HepG2 (cell line): ENCODE results near the gene ACSS2. TPM values are rescaled to one million over a fixed set of nuclear protein-coding genes. Genes with fewer than 3 reads are reported as not detected.

Experiments
- BORCS8-MEF2B ChIP-seq: sonication (generic); formaldehyde crosslinking; IDR thresholded peaks from 2 replicates; pipeline ENCODE4 v1.8.0; 2022; ENCODE audit warnings: mild to moderate bottlenecking, missing genetic modification reagents
- CHD4 ChIP-seq: fragments of 200-600 bp; sonication (generic); IDR thresholded peaks from 2 replicates; pipeline ENCODE4 v1.7.0; 2017; ENCODE audit warnings: mild to moderate bottlenecking, low read length, borderline replicate concordance
- DMAP1 ChIP-seq: IDR thresholded peaks from 2 replicates; pipeline ENCODE4 v1.6.1; 2016
- EED ChIP-seq: sonication (generic); formaldehyde crosslinking; IDR thresholded peaks from 2 replicates; pipeline ENCODE4 v1.5.0; 2020; ENCODE audit warnings: mild to moderate bottlenecking, missing genetic modification reagents
- HDAC6 ChIP-seq: fragments of 200-600 bp; sonication (generic); IDR thresholded peaks from 2 replicates; pipeline ENCODE4 v1.7.0; 2017; ENCODE audit warnings: mild to moderate bottlenecking, antibody characterized with exemption, low read length, low read depth
- HES4 ChIP-seq: sonication (generic); formaldehyde crosslinking; IDR thresholded peaks from 2 replicates; pipeline ENCODE4 v1.9.0; 2021; ENCODE audit warnings: mild to moderate bottlenecking, missing genetic modification reagents, borderline replicate concordance
- MBD4 ChIP-seq: IDR thresholded peaks from 2 replicates; pipeline ENCODE4 v1.6.1; 2012; ENCODE audit warnings: low read length, inconsistent platforms, borderline replicate concordance
- NKX3-1 ChIP-seq: sonication (generic); formaldehyde crosslinking; IDR thresholded peaks from 2 replicates; pipeline ENCODE4 v1.5.0; 2020; ENCODE audit warnings: missing genetic modification reagents
- PITX1 ChIP-seq: sonication (generic); formaldehyde crosslinking; IDR thresholded peaks from 2 replicates; pipeline ENCODE4 v1.5.1; 2020; ENCODE audit warnings: mild to moderate bottlenecking, missing genetic modification reagents
- RORA ChIP-seq: sonication (generic); formaldehyde crosslinking; IDR thresholded peaks from 2 replicates; pipeline ENCODE4 v1.5.0; 2020; ENCODE audit warnings: mild to moderate bottlenecking, missing genetic modification reagents, moderate library complexity
- SAFB2 ChIP-seq: sonication (generic); formaldehyde crosslinking; IDR thresholded peaks from 2 replicates; pipeline ENCODE4 v1.5.1; 2020; ENCODE audit warnings: missing genetic modification reagents, low read depth, mild to moderate bottlenecking, borderline replicate concordance
- SALL1 ChIP-seq: sonication (generic); formaldehyde crosslinking; IDR thresholded peaks from 2 replicates; pipeline ENCODE4 v1.8.0; 2022; ENCODE audit warnings: mild to moderate bottlenecking, missing genetic modification reagents
- SATB2 ChIP-seq: sonication (generic); formaldehyde crosslinking; IDR thresholded peaks from 2 replicates; pipeline ENCODE4 v1.5.0; 2020; ENCODE audit warnings: missing genetic modification reagents
- STAG1 ChIP-seq: sonication (generic); formaldehyde crosslinking; IDR thresholded peaks from 2 replicates; pipeline ENCODE4 v1.4.0; 2020; ENCODE audit warnings: missing genetic modification reagents
- YEATS4 ChIP-seq: sonication (generic); formaldehyde crosslinking; IDR thresholded peaks from 2 replicates; pipeline ENCODE4 v1.4.0; 2020; ENCODE audit warnings: missing genetic modification reagents, borderline replicate concordance
- ZNF33A ChIP-seq: sonication (generic); formaldehyde crosslinking; IDR thresholded peaks from 2 replicates; pipeline ENCODE4 v1.5.1; 2020; ENCODE audit warnings: missing genetic modification reagents, mild to moderate bottlenecking, moderate library complexity, borderline replicate concordance
- ZNF510 ChIP-seq: sonication (generic); formaldehyde crosslinking; IDR thresholded peaks from 2 replicates; pipeline ENCODE4 v1.4.0; 2020; ENCODE audit warnings: low read depth, mild to moderate bottlenecking, missing genetic modification reagents
- ZNF615 ChIP-seq: sonication (generic); formaldehyde crosslinking; IDR thresholded peaks from 2 replicates; pipeline ENCODE4 v1.5.0; 2020; ENCODE audit warnings: mild to moderate bottlenecking, missing genetic modification reagents, borderline replicate concordance
- ZNF768 ChIP-seq: sonication (generic); formaldehyde crosslinking; IDR thresholded peaks from 2 replicates; pipeline ENCODE4 v1.4.0; 2020; ENCODE audit warnings: missing genetic modification reagents
- ZNF777 ChIP-seq: sonication (generic); formaldehyde crosslinking; IDR thresholded peaks from 2 replicates; pipeline ENCODE4 v1.4.0; 2020; ENCODE audit warnings: missing genetic modification reagents
- polyA plus RNA-seq, 8 experiments: library from polyadenylated mRNA; depleted of rRNA in 3 of 8; stranded (reverse) in 7 of 8; unstranded in 1 of 8; fragments of >200 nt; fragmentation: Illumina TruSeq in 4 of 8; extraction: Trizol in 4 of 8; gene quantifications; 2 replicates each; pipeline versions ENCODE4 v1.2.1 to v1.2.3, GENCODE V29; 2011 to 2016; ENCODE audit warnings: low read depth in 4 of 8, missing spikeins in 1 of 8, mixed read lengths in 1 of 8; ENCODE audit not compliant: insufficient read depth in 1 of 8
- total RNA-seq, 5 experiments: library from RNA; depleted of rRNA; stranded (reverse); fragments of >200 nt; fragmentation: Illumina TruSeq; extraction: Trizol; gene quantifications; 2 replicates each; pipeline ENCODE4 v1.2.3, GENCODE V29; 2016; ENCODE audit warnings: low read depth in 1 of 5
- TF ChIP-seq, protein P1 (sequence below): sonication (generic); formaldehyde crosslinking; IDR thresholded peaks from one replicate; pipeline ENCODE4 v1.5.1; 2020; ENCODE audit warnings: mild to moderate bottlenecking, missing genetic modification reagents; ENCODE audit errors: not compliant biosample characterization
- TF ChIP-seq, protein P2 (sequence below): sonication (generic); formaldehyde crosslinking; IDR thresholded peaks from 2 replicates; pipeline ENCODE4 v1.5.0; 2020; ENCODE audit warnings: missing genetic modification reagents

Gene ACSS2
- total and polyA plus RNA-seq, 2 of the 13 experiments (the other 11 are each of a cell fraction or from before 2014, with no cell fraction given) = 72.8 to 89.7 TPM

DNA sequence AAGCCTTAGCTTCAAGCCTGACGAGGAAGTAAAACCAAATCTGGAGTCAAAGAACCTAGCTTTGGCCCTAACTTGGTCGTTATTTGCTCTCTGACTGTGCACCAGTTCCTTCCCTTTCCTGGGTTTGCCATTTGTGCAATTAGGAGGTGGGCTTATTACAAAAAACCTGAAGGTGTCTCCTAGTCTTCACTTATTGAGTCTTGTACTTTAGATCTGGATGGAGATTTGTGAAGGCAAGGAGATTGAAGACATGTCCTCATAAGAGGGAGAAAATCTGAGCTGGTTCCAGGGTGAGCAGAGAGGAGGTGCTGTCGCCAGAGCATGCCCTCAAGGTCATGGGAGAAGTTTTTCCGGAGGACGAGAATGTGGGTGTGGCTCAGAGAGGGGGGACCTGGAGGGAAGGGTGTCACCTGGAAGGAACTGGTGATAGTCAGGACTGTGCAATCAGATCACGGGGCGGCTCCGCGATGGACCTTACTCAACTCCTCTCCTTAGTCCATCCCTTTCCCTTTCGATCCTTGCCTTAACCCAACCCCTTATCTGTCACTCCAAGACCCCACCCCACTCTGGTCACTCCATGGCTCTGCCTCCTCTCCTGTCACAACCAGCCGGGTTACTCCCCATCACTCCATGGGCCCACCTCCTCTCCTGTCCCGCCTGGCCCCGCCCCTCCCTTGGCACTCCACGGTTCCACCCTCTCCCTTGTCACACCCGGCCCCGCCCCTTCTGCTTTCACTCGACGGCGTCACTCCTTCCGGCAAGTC is 588 bp upstream of the ACSS2 start (continued):
- TF ChIP-seq, protein P1, sequence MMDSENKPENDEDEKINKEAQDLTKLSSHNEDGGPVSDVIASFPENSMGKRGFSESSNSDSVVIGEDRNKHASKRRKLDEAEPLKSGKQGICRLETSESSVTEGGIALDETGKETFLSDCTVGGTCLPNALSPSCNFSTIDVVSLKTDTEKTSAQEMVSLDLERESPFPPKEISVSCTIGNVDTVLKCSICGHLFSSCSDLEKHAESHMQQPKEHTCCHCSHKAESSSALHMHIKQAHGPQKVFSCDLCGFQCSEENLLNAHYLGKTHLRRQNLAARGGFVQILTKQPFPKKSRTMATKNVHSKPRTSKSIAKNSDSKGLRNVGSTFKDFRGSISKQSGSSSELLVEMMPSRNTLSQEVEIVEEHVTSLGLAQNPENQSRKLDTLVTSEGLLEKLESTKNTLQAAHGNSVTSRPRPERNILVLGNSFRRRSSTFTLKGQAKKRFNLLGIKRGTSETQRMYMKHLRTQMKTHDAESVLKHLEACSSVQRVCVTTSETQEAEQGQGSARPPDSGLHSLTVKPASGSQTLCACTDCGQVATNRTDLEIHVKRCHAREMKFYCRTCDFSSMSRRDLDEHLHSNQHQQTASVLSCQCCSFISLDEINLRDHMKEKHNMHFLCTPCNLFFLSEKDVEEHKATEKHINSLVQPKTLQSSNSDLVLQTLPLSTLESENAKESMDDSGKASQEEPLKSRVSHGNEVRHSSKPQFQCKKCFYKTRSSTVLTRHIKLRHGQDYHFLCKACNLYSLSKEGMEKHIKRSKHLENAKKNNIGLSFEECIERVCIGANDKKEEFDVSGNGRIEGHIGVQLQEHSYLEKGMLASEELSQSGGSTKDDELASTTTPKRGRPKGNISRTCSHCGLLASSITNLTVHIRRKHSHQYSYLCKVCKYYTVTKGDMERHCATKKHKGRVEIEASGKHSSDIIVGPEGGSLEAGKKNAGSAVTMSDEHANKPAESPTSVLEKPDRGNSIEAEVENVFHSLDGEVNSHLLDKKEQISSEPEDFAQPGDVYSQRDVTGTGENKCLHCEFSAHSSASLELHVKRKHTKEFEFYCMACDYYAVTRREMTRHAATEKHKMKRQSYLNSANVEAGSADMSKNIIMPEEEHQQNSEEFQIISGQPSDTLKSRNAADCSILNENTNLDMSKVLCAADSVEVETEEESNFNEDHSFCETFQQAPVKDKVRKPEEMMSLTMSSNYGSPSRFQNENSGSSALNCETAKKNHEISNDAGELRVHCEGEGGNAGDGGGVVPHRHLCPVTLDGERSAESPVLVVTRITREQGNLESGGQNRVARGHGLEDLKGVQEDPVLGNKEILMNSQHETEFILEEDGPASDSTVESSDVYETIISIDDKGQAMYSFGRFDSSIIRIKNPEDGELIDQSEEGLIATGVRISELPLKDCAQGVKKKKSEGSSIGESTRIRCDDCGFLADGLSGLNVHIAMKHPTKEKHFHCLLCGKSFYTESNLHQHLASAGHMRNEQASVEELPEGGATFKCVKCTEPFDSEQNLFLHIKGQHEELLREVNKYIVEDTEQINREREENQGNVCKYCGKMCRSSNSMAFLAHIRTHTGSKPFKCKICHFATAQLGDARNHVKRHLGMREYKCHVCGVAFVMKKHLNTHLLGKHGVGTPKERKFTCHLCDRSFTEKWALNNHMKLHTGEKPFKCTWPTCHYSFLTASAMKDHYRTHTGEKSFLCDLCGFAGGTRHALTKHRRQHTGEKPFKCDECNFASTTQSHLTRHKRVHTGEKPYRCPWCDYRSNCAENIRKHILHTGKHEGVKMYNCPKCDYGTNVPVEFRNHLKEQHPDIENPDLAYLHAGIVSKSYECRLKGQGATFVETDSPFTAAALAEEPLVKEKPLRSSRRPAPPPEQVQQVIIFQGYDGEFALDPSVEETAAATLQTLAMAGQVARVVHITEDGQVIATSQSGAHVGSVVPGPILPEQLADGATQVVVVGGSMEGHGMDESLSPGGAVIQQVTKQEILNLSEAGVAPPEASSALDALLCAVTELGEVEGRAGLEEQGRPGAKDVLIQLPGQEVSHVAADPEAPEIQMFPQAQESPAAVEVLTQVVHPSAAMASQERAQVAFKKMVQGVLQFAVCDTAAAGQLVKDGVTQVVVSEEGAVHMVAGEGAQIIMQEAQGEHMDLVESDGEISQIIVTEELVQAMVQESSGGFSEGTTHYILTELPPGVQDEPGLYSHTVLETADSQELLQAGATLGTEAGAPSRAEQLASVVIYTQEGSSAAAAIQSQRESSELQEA (CRISPR knock-in tag) = no peak
- TF ChIP-seq SALL1 (CRISPR knock-in tag) (peak; percentile 53; the same call in 1 of the 2 replicates), ZNF777 (no peak), ZNF33A (CRISPR knock-in tag) (no peak), PITX1 (CRISPR knock-in tag) (peak; percentile 69; the same call in 1 of the 2 replicates), ZNF615 (CRISPR knock-in tag) (no peak), HDAC6 (no peak), BORCS8-MEF2B (CRISPR knock-in tag) (peak; percentile 70), DMAP1 (CRISPR knock-in tag) (peak; percentile 52; the same call in 1 of the 2 replicates), MBD4 (no peak), CHD4 (no peak), SAFB2 (no peak), YEATS4 (CRISPR knock-in tag) (no peak; the same call in 1 of the 2 replicates), ZNF768 (CRISPR knock-in tag) (no peak), HES4 (no peak), EED (no peak), RORA (CRISPR knock-in tag) (no peak), SATB2 (CRISPR knock-in tag) (no peak), STAG1 (CRISPR knock-in tag) (no peak), ZNF510 (CRISPR knock-in tag) (no peak), NKX3-1 (no peak)
- TF ChIP-seq, protein P2, sequence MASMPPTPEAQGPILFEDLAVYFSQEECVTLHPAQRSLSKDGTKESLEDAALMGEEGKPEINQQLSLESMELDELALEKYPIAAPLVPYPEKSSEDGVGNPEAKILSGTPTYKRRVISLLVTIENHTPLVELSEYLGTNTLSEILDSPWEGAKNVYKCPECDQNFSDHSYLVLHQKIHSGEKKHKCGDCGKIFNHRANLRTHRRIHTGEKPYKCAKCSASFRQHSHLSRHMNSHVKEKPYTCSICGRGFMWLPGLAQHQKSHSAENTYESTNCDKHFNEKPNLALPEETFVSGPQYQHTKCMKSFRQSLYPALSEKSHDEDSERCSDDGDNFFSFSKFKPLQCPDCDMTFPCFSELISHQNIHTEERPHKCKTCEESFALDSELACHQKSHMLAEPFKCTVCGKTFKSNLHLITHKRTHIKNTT (CRISPR knock-in tag) = no peak
